ENCODE measurements around the gene LHX2.

Gene LHX2

DNA sequence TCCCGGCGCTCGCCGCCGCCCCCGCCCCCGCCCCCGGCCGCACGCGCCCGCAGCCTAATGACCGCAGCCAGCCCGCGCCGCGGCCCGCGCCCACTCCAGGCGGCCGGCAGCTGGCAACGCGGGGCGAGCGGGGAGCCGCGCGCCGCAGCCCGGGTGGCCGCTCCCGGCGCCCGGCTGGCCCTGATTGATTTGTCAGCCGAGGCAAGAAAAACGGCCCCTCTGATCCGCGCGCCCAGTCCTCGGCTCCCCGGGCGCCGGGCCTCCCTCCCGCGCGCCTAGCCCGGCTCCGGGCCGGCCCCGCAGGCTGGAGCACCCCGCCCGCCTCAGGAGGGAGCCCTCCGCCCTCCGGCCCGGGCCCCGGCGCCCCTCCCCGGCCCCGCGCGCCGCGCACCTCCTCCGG is 11.9 kb upstream of the LHX2 start:
- no peak for FAIRE-seq

GRCh38 chr9:124000161-124000783 is 11.3 kb upstream of the LHX2 start:
- no peak for FAIRE-seq

DNA sequence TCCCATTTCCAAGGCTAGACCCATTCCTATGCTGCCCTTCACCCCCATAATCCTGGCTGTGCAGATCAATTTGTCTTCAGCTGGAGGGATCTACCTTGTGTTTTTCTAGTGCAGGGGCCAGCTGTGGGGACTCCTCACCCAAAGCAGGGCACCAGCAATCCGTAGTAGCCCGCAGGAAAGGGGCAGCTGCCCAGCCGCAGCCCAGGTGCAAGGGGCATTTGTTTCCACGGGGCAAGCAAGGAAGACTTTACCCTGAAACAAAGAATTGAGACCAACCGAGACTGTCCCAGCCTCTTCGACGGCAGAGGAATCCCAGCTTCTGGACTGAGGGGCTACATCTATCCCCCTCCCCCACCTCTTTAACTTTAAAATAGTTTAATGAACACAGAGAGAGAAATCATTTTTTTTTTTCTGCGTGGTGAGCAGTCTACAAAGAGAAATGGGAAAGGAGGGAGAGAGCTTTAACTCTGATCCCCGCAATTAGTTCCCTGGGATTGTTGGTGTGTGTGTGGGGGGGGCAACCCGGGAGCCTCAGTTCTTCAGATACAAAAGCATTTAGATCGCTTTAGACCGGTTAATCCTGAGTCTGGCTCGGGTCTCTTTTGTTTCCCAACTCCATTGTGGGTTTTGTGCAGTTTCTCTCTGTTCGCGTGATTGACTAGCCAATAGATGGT is 10.6 kb upstream of the LHX2 start:
- FAIRE-seq, result no peak

DNA sequence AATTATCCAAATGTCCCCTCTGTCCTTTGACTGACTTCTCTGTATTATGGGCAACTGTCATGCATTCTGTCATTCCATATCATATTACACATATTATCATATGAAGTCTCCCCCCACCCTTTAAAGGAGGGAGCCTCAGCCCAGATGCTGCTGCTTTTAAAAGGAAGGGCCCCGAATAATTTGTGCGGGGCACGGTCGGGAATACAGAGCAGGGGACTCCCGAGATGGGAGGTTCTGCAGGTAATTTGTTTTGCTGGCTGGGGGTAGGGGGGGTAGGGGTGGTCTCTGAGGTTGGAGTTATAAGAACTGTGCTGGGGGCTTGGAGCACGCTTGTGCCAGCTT is 10.1 kb upstream of the LHX2 start:
- FAIRE-seq, result no peak

- FAIRE-seq, result no peak
Measured at GRCh38 chr9:124001866-124002525, 9.6 kb upstream of the LHX2 start.

DNA sequence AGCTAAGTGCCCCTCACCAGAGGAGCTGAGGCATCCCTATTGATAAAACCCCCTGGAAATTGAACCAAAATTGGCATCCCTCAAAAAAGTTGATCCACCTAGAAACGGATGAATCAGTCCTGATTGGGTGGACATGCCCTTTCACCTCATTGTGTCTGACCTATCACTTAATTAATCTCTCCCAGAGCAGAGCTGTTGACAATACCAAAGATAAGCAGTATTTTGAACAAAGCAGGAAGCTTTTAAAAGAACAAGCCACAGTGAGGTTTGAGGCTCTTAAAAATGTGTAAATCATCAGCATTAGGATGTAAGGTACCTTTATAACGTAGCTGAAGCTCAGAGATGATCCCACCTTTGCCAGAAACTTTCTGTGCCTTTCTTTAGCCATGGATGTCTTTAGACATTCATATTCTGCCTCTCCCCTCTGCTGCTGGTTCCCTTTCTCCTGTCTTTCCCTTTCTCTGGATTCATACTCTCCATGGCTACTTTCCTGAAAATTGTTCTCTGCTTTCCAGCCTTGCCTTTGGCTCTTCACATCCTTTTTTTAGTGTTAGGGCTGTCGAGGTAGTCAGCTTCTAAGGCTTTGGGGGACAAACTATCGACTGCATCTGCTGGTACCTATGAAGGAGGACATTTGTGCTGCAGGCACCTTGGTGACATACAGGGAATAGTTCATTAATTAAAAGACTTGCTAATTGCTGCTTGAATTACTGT is 7.8 kb upstream of the LHX2 start:
- FAIRE-seq, result no peak

GRCh38 chr9:124004593-124004992 is 7.0 kb upstream of the LHX2 start:
- no peak for FAIRE-seq

DNA sequence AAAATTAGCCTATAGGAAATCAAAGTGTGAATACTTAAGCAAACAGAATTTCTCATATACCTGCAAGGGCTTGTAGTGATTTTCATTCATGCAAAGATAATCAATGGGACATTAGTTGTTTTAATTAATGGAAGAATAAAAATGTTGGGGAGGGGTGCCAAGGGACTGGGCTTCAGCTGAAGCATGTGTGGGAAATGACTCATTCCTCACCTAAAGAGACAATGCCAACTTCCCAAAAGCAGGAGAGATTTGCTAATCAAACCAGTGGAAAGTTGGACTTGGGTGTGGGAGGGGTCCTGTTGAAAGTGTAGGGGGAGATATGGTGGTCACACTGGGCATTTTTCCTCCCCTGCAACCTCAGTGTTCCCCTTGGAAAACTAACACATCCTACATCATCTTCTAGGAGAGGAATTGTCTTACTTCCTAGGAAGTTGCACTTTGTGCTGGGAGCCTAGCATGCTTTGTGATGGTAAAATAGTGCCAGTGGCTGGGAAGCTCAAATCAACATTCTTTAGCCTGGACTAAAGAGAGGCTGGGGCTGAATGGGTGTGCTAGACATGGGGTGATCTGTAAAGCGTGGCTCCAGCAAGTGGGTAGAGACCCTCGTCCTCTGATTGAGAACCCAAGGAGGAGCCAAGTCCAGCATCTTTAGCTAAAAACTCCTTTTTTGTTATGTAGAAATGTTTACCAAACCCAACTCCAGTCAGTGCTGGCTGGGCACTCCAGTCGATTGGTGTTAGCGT is 6.4 kb upstream of the LHX2 start:
- FAIRE-seq, result no peak

DNA sequence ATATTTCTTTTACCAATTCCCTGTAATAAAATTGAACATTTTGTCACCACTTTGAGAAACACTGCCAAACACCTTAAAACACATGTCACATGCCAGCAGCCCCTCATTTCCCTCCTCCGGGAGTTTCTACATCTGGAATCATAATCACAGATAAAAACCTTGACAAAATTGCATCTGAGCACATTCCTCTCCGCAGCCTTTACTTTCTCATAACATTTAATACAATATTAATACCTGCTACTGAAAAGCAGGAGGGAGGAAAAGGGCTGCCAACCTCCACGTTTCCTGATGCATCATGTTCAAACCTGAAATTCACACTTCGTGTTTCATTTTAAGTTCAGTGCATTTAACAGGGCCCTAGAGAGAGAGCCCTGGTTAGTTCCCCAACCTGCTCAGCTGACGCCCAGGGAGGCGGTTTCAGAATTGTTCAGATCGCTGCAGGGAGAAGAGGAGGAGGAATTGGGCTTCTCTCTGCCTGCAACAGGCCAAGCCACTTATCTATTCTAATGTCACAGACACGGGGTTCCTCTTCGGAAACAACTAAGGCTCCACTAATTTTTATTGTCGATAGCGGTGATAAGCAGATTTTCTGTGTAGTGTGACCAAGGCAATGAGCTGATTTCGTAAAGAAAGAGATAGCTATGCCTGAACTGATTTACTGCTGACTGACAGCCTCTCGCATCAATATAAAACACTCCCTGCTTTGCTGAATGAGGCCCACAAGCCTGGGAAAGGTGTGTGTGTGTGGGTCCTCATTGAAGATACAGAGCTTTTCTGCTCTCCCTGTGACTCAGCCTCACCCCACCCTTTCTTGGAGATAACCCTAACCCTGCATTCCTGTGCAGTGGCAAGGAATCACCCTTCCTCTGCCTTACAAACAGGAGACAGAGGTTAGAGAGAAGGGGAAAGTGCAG is 4.9 kb upstream of the LHX2 start:
- FAIRE-seq, result no peak

DNA sequence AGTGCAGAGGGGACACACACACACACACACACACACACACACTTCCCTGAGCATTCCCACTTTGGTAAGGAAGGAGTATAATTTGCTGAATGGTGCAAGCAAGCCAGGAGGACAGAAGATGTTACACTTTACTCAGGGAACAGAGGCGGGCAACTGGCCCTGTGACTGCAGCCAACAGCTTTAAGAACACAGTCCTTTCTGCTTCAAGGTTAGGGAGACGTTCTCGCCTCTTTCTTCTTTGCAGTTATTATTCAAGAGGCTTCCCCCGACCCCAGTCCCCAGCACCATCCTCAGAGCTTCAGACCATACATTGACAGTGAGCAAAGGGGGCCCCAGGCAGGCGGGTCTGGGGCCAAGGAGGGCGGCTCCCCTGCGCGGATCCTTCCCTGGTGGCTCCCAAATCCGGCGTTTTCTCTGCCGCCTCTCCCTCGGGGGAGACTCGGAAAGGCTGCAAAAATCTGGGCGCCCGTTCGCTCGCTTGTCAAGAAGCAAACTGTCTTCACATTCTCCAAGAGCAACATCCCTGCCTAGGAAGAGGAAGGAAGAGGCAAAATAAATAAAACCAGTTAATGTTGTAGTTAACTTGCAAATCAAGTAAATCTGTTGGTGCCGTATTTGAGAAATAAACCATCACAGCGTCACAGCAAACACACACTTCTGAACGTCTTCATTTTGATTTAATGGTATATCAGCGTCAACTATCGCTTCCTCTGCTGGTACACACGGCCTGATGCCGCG is 3.8 kb upstream of the LHX2 start:
- no peak for FAIRE-seq

DNA sequence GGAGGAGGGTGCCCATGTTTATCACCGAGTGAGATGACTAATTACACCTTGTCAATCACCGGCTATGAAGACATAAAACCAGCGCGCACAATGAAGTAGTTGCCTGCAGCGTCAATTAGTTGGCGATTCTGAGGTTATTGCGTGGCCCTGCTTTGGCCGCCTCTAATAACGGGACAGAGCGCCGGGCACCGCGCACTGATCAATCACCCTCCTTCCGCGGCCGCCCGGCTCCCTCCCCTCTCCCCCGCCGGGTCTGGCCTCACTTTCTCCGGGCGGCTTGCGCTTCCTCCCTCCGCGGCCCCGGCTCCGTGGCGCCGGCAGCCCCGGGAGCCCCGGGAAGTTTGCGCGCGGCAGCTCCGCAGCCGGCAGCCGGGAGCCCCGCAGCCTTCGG is 3.3 kb upstream of the LHX2 start:
- no peak for FAIRE-seq

- no peak for FAIRE-seq
Measured at GRCh38 chr9:124008694-124009530, 2.7 kb upstream of the LHX2 start.

DNA sequence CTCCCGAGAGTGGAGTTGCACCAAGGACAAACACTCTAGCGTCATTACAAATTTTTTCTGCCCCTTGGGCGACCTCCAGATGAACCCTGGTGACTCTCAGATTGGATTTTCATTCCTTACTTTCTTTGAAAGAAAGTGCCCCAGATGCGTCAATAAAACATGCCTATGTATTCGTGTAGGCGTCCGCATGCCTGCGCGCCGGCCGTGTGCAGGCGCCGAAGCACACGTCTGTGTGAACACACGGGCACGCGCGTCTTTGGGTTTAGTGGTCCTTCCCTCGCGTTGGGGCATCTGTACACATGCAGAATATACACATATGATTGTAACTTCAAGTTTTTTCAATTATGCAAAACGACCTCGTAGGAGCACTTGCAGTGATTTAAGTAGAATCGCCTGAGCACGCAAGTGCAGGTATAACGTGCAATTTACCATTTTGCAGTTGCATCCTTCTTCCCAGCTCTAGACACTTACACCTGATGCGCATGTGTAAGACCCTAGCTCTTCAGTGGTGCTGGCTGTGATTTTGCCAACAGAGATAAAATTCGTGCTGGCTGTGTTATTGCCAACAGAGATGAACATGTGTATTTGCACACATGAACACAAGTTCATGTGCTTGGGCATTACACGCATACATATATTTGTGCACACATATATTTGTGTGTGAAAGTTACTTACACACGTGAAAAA is 1.9 kb upstream of the LHX2 start:
- no peak for FAIRE-seq

- FAIRE-seq, result no peak
Measured at GRCh38 chr9:124010303-124010664, 1.3 kb upstream of the LHX2 start.

DNA sequence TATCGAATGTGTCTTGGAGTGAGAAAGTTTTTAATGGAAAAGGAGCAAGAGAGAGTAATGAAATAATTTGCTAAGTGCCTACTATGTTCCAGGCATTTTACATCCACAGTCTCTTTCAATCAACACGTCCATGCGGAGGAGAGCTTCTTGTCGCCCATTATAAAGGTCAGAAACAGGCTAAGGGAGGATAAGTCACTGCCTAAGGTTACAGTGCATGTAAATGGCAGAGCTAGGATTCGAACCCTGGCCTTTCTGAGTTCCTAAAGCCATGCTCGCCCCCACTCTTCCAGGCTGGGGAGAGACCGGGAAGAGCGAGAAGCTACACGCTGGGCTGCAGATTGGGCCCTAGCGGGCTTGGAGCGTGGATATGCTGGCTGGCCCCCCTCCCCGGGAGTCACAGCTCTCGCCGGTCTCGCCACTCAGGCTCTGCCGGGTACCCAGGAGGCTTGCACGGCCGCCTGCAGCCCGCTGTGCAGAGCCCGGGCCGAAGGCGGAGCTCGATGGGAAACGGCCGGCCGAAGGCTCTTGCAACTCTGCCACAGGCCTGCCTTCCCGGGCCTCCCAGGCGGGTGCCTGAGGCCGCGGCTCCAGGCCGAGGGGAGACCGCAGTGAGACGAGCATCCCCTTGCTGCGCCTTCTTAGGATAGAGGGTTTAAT is 775 bp upstream of the LHX2 start:
- FAIRE-seq, result no peak

- FAIRE-seq, result no peak
Measured at GRCh38 chr9:124012368-124013301, 1.1 kb downstream of the LHX2 start.

GRCh38 chr9:124013309-124014210 is 2.0 kb downstream of the LHX2 start:
- no peak for FAIRE-seq
